Forelimb muscle (tissue), 1 donor: ENCODE measurements around the gene PGC. TPM values are rescaled to one million over a fixed set of nuclear protein-coding genes. Genes with fewer than 3 reads are reported as not detected.

Experiments
- DNase-seq: peaks from one replicate; pipeline ENCODE4 v3.0.0-alpha.2; 2013; ENCODE audit warnings: low read depth
- polyA plus RNA-seq: library from polyadenylated mRNA; unstranded; fragments of 120-200 nt; gene quantifications from one replicate; pipeline ENCODE4 v1.2.1, GENCODE V29; 2013; ENCODE audit not compliant: insufficient read length

Gene PGC
- polyA plus RNA-seq, 1 donor, result not detected

DNA sequence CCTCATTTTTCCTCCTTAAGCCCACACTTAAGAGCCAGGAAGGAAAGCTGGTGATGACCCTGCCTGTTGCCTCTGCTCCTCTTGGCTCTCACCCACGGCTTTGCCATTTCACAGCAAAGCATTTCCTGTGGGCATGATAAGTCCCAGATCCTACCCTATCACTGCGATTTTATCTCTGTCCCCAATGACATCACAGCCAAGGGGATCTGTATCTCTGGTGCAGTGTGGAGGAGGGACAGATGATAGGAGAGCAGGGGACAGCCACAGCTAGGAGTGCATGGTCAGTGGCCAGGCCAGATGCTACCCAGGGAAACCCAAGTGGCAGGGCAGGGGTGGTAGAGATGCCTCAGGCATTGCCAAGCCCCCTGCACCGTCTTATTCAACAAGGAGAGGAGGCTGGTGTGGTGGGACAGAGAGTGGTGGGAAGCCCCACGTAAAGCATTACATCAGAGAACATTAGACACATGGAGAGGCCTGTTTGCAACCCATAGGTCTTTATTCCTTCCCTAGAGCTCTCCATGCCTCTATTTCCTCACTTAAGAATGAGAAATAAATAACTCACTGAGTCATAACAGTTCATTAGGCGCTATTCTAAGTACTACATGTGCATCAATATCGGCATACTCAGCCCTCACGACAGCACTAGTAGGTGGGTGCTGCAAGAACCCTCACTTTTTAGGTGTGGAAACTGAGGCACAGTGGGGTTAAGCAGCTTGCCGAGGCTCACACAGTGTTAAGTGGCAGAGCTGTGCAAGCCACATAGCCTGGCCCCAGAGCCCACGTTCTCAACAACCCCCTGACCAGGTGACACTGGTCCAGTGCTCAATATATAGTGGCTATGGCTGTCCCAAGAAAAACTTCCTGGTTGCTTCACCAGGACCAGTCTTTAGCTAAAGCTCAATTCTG, 16.4 kb downstream of the PGC start:
- no peak for DNase-seq

DNA sequence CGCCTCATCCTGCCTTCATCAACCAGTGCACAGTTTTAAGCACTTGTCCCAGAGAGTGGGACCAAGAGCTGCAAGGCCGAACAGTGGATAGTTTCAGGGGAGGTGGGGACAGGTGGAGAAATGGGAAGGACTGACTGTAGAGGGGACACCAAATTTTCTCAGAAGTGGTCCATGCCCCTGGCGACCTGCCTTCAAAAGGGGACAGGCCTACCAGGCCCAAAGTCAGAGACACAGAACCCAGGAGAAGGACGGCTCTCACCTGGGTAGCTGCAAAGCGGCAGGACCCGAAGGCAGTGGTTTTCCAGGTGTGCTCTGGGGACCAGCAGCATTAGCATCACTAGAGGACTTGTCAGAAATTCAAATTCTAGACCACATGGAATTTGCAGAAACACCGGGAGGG, 17.6 kb downstream of the PGC start:
- DNase-seq, result no peak

DNA sequence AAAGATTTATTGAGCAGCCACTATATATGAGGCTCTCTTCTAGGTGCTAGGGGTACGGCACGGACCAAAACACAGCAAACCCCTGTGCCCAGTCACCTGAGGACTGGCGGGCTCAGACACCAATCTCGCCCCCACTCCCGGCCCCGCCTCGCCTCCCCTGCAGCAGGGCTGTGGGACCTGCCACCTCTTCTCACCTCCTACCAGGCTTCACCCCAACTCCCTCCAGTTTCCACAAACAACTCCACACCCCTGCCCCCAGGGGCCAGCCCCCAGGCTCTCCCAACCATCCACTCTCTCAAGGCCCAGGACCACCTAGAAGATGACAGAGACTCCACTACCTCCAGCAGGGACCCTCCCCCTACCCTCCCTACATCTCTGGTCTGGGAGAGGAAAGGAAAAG, 18.2 kb downstream of the PGC start:
- DNase-seq, result no peak

DNA sequence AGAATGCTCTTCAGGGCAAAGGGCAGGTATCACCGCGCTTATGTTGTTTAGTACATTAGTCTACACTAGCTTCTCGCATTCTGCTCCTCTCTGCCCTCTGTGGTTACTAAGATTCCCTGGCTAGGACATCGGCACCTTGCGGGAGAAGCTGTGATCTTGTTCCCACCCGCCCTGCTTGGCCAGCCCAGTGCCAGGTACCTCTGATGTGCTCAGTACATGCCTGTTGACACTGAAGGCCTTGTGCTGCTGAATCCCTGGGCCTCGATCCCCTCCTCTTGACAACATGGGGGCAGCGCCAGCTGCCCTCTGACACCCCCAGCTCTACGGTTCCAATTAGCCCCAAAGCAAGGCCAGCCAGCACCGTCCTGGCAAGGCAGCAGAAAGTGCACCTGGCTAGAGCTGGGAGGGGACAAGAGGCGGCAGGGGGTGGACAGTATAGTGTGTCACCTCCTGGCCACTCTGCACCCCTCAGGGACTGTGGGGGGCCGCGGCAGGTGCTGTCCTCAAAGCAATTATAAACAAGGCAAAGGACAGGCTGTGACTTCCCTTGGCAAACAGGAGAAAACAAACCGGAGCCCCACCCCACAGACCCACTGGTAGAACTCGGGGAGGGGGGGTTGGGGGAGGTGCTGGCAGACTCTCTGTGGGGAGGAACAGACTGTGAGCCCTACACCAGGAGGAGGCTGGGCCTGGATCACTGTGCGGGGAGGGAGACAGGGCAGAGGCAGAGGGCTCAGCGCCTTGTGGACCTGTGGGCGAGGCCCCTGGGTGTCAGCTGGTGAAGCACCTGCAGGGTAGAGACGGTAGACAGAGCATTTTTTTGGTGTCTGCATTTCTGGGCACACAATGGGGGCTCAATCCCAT, 18.9 kb downstream of the PGC start:
- DNase-seq, result no peak

DNA sequence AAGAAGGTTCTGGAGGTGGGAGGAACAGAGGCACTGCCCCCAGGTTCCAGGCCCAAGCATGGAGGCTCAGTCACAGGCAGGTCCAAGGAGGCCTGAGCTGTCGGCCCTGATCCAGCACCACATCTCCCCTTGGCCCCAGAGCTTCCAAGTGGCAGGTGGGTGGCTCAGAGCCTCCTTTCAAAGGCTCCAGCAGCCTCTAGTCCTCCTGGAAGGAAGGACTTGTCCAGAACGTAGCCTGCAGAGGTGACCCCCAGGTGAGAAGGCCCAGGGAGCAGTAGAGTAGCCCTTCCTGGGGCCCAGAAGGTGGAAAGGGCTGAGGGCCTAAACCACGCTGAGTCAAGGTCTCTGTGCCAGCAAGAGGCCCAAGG, 19.5 kb downstream of the PGC start:
- DNase-seq, result no peak

DNA sequence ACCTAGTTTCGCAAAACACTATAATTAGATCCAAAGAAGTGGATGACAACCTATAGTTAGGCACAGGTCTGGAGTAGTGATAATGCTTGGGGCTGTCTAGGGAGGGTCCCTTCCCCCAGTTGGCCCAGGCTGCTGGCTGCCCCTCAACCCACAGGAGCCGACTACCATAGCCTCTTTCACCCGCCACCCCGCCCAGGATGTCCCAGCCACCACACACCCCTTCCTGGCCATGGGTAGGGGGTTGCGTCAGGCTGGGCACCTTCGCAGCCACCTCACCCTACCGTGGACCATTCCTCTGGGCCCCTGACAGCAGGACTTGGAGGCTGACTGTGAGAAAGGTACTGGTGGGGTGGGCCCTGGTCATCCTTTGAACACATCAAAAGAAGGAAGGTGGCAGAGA, 20.3 kb downstream of the PGC start:
- no peak for DNase-seq

DNA sequence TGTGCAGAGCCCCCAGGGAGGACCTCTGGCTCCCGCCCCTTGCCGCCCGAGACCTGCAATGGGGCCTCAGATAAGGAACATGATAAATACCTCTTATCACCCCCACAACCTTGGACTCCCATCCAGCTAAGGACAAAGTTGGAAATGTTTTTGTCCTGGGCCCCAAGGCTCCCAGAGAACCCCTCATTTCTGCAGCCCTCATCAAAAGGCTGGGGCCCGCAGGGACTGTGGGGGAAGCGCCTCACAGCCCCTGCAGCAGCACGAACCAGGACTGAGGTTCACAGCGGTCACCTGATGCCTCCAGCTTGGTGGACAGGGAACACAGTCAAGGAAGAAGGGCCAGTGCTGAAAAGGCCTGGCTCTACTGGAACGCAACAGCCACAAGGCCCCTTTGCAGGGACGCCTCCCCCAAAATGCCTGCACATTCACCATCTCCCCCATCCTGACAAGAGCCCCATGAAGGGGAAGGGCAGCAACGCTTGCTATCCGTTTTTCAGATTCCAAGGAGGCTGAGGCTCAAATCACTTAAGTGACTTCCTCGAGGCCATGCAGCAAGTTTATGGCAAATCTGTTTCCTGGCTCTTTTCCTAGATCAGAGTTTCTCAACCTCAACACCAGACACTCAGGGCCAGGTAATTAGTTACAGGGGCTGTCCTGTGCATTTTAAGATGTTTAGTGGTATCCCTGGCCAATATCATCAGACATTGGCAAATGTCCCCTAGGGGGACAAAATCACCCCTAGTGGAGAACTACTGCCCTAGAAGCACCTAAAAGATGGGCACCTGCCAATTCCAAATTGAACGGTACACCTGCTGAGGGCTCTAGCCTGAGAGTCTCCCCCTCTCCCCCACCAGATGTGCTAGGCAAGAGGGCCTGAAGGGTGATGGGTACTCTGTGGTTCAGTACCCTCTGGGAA, 22.4 kb downstream of the PGC start:
- no peak for DNase-seq

DNA sequence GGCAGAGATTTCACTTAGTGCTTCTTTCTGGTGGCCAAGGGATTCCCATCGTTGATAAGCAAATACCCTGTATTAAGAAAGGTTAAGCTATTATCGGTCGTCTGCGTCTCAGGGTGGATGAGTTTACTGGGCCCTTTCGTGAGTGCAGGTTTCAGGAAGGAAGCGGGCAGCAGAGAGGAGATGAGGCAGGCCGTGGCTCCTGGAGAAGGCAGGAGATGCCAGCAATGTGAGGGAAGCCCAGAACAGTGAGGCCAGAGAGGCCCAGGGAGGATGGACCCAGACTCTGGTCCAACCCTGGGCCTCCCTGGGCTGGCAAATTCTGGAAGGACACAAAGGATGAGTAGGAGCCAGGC, 23.0 kb downstream of the PGC start:
- no peak for DNase-seq

DNA sequence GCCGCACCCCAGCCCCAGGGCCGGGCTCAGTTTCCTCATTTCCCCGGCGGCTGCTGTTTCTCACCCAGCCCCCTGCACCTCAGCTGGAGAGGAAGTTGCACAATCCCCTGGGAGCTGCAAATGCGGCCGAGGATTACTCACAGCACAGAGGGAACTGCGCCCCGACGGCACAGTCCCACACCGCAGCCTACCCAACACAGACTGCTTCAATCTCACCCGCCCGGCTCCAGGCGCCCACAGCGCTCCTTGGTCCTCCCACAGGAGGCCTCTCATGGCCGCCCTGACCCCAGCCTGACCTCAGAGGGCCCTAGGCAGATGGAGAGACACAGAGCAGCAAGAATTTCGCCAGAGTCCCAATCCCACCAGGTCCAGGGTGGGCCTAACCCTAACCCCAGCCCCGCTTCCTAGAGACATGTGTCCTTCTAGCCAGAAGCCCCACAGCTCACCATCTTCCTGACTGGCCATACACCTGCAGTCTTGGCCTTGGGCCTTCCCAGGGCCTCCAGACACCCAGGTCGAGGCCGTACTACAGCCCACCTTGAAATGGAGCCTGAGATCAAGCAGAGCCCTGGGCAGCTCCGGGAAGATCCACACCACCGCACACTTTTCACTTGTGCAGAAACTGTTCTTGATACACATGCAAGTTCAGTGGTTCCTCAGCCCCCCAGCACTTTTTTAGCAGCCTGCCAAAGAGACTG, 23.5 kb downstream of the PGC start:
- DNase-seq, result no peak

DNA sequence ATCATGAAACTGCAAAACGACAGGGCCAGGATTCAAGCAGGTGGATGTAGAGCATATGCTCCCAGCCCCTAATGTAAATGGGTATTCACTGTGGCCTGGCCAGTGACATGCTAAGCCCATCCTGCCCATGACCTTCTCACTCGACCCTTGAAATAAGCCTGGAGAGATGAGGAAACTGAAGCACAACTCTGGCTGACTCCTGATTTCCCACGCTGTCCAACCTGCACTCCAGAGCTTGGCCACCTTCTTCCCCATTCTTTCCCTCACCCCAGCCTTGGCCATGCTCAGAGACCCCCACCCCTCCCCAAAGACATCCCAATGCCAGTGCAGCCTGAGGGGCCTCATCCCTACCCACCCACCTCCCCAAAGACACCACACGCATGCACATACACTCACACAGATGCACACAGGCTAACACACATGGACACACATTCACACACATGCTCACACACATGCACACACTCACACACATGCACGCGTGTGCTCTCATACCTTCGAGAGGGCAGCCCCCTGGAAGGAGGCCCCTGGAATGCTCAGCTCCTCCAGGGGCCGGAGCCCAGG, 24.1 kb downstream of the PGC start:
- no peak for DNase-seq

DNA sequence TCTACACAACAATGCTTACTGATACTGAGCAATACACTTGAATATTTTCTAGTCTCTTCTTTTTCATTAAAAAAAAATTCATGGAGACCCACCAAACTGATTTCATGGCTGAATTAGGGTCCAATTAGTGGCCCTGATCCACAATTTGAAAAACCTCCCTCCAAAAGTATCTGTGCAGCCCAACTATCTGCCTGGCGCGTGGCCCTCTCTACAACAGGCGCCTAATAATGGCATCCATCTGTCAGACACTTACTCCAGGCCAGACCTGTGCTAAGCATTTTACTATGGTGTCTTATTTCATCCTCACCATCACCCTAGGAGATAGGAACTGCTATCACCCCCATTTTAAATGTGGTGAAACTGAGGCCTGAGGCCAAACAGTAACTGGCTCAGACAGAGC, 25.8 kb downstream of the PGC start:
- DNase-seq, result no peak

DNA sequence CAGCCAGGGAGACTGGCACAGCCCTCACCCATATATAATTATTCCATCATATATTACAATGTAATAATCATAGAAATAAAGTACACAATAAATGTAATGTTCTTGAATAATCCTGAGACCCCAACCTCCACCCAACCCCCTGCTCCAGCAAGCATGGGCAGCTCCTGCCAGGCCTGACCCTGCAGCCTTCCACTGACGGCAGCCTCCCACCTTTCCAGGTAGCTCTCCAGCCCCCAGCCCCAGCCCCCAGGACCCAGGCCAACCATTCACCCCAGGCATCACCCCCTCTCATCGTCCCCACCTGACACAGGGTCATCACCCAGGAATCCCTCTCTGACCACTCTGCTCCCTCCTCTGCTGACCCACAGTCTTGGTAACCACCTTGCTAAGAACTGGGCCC, 26.4 kb downstream of the PGC start:
- no peak for DNase-seq

DNA sequence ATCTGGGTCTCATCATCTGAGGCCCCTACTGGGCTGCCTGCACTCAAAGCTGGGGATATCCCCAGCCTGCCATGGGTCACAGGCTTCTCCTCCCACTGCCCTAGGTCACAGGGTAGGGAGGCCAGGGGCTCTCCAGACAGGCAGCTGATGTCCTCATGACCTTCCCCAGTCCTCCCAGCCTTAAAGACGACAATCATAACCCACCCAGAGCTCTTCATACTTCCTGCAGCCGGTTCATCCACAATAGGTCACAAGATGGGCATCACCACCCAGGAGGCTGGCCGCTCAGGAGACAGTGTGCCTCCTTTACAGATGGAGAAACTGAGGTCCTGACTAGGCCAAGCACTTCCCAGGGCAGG, 27.0 kb downstream of the PGC start:
- no peak for DNase-seq

DNA sequence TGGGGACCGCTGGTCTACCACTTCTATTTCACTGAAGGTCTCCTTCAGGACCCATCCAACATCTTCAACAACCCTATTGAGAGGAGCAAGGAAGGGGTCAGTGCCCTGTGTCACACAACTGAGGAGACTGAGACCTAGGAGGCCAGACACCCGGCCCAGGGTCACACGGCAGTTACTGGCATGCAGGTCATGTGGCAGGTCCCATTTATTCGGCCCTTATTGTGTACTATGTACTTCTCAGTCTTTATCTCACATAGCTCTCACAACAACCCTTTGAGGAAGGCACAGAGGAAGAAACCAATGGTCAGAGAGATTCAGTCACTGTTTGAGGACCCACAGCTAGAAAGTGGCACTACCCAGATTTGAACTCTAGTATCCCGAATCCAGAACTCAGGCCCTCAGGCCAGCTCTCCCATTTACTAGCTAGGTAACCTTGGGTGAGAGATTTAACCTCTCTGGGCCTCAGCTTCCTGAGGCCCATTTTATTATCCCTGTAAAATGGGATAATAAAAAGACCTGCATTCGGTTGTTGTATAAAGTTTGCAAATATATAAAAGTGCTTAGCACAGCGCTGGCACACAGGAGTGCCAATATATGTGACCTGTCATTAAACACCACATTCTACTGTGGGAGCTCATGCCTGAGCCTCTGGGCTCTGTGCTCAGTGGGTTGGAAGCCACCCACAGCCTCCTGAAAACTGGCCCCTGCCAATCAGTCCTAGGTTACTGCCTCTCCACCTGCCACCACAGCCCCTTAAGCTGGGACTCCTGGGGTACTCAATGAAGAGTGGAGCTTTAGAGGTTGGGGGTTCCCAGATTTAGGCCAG, 27.5 kb downstream of the PGC start:
- DNase-seq, result no peak

DNA sequence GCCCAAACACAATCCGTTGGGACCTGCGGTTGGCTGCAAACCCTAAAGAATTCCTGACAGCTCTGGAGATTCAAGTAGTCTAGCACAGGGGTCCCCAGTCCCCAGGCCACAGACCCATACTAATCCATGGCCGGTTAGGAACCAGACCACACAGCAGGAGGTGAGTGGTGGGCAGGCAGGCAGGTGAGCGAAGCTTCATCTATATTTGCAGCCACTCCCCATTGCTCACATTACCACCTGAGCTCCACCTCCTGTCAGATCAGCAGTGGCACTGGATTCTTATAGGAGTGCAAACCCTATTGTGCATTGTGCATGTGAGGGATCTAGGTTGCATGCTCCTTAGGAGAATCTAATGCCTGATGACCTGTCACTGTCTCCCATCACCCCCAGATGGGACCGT, 28.4 kb downstream of the PGC start:
- no peak for DNase-seq

DNA sequence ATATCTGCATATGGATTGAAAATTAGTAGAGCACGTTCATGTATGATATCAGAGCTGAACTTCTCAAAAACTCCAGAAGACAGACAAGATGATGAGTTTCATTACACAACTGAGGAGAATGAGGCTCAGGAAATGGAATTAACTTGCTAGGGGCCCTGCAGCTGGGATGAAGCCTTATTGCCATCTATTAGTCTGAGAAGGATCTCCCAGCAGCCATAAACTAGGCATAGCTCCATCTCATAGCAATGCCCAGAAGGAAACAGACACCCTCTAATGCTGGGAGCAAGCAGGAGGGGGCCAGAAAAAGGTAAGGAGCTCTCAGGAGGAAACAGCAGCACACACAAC, 29.8 kb downstream of the PGC start:
- no peak for DNase-seq

DNA sequence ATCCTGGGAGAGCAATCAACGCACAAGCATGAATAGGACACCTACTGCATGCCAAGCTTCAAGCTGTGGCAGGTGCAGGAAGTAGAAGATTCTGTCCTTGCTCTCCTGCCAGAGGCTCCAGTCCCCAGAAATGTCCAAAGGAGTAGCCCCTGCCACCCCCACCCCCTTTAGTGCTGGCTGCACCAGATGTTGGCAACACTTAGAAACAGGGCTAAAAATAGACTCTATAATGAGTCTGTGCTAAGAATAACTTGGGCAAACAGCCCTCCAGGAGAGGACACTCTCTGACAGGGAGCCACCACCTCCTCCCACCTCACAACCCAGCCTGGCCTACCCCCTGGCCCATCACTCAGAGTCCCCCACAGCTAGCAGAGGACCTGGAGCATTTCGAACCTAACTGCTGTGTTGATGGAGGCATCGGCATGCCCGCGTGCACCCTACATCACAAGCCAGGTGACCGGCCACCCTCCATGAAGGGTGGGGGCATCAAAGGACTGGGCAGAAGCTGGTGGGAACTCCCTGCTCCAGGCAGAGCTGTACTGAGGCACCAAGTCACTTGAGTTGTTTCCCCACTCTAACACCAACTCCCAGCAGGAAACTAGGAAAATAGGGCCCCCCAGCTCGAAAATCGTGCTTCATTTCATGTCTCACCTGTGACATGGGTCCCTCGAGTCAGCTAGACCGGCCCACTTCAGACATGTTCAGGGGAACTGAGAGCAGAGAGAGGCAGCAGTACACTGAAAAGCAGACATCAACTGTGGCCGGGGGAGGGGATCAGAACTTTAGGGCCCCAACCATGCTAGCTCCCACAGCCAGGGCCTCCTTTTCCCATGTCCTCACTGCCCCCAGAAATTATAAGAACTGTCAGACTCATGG, 30.4 kb downstream of the PGC start:
- no peak for DNase-seq

DNA sequence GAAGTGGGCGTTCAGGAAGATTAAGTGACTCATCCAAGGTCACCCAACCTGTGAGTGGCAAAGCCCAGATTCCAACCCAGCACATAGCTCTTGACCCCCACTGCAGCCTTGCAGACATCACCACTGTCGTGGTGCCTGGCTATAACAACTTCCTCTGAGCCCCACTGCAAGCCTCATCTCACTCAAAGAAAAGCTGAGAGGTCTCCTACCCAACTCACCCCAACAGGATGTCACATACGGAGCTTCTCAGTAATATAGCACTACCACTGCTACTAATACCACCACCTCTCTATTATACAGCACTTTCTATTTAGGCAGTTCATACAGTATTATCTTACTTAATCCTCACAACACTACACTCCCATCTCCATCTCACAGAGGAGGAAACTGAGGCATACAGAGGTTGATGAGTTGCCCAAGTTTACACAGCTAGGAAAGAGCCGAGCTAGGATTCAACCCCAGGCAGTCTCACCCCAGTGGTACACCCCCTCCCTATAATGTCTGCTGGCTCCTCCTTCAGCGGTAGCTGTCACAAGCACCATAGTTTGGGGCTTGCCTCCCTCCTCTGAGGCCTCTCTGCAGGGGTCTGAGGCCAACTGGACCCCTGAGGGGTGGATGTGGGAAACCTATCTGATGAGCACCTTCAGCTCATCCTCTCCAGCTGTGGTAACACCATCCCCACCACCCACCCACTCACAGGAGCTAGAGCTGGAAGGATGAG, 31.2 kb downstream of the PGC start:
- no peak for DNase-seq
